GM23338 (cell line): ENCODE data around the gene ADCYAP1R1. TPM values are rescaled to one million over a fixed set of nuclear protein-coding genes. Genes with fewer than 3 reads are reported as not detected.

Source experiments
- EZH2 ChIP-seq: fragments of 200-600 bp; sonication (generic); IDR thresholded peaks from one replicate; pipeline ENCODE4 v1.8.0; 2017; ENCODE audit warnings: antibody characterized with exemption, mild to moderate bottlenecking, low read depth; ENCODE audit not compliant: unreplicated experiment
- EZH2phosphoT487 ChIP-seq: fragments of 200-600 bp; sonication (generic); IDR thresholded peaks from one replicate; pipeline ENCODE4 v1.8.1; 2018; ENCODE audit warnings: antibody characterized with exemption; ENCODE audit not compliant: unreplicated experiment
- JUNB ChIP-seq: IDR thresholded peaks from one replicate; pipeline ENCODE4 v1.6.1; 2016; ENCODE audit warnings: antibody characterized with exemption; ENCODE audit not compliant: unreplicated experiment
- POLR2AphosphoS5 ChIP-seq: IDR thresholded peaks from 2 replicates; pipeline ENCODE4 v1.6.1; 2016; ENCODE audit warnings: antibody characterized with exemption, low read depth
- ZNF331 ChIP-seq: fragments of 250-450 bp; sonication (Bioruptor Pico); IDR thresholded peaks from 2 replicates; pipeline ENCODE4 v1.5.0; 2020; ENCODE audit warnings: low read depth, mild to moderate bottlenecking, moderate library complexity
- polyA plus RNA-seq: library from polyadenylated mRNA; unstranded; fragments of >200 nt; fragmentation: Nextera tagmentation; extraction: Ambion mirVana; gene quantifications from 2 replicates; pipeline ENCODE4 v1.2.1, GENCODE V29; 2016
- total RNA-seq: library from RNA; depleted of rRNA; stranded (reverse); fragments of >200 nt; shearing (Covaris generic); gene quantifications from 2 replicates; pipeline ENCODE4 v1.2.3, GENCODE V29; 2014
- TF ChIP-seq, protein P1 (sequence below): fragments of 250-450 bp; sonication (Bioruptor Pico); IDR thresholded peaks from 2 replicates; pipeline ENCODE4 v1.5.0; 2020; ENCODE audit warnings: mild to moderate bottlenecking, moderate library complexity
- TF ChIP-seq, protein P2 (sequence below): IDR thresholded peaks from one replicate; pipeline ENCODE4 v1.6.1; 2018; ENCODE audit warnings: antibody characterized with exemption; ENCODE audit not compliant: unreplicated experiment
- TF ChIP-seq, protein P3 (sequence below): IDR thresholded peaks from 2 replicates; pipeline ENCODE4 v1.6.1; 2016; ENCODE audit warnings: antibody characterized with exemption
- TF ChIP-seq, protein P4 (sequence below), 2 experiments: fragments of 200-600 bp in 1 of 2; sonication (generic) in 1 of 2; conservative IDR thresholded peaks; 2 replicates each; pipeline versions ENCODE4 v1.5.1 to v1.6.1; 2016 to 2017; ENCODE audit warnings: antibody characterized with exemption in 2 of 2, low read depth in 2 of 2, mild to moderate bottlenecking in 2 of 2, moderate library complexity in 1 of 2

The ADCYAP1R1 gene
- total and polyA plus RNA-seq, 2 experiments from 2014 or later: 1.8 to 10.6 TPM

DNA sequence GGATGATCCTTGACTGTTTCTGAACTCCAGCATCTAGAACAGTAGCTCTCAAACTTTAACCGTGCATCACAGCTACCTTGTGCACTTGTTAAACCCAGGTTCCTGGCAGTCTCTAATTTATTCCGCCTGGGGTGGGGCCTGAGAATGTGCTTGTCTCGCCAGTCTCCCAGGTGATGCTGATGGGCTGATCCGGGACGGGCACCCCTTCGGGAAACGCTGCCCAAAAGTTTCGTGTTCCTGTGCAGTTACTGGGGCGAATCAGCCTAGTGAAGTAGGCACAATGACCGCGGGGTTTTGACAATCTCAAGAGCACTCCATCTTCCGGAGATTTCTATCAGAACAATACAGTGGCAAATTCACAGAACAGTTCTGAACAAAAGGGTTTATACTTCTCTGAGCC lies 29.9 kb downstream of the ADCYAP1R1 start (continued):
- TF ChIP-seq, protein P1, sequence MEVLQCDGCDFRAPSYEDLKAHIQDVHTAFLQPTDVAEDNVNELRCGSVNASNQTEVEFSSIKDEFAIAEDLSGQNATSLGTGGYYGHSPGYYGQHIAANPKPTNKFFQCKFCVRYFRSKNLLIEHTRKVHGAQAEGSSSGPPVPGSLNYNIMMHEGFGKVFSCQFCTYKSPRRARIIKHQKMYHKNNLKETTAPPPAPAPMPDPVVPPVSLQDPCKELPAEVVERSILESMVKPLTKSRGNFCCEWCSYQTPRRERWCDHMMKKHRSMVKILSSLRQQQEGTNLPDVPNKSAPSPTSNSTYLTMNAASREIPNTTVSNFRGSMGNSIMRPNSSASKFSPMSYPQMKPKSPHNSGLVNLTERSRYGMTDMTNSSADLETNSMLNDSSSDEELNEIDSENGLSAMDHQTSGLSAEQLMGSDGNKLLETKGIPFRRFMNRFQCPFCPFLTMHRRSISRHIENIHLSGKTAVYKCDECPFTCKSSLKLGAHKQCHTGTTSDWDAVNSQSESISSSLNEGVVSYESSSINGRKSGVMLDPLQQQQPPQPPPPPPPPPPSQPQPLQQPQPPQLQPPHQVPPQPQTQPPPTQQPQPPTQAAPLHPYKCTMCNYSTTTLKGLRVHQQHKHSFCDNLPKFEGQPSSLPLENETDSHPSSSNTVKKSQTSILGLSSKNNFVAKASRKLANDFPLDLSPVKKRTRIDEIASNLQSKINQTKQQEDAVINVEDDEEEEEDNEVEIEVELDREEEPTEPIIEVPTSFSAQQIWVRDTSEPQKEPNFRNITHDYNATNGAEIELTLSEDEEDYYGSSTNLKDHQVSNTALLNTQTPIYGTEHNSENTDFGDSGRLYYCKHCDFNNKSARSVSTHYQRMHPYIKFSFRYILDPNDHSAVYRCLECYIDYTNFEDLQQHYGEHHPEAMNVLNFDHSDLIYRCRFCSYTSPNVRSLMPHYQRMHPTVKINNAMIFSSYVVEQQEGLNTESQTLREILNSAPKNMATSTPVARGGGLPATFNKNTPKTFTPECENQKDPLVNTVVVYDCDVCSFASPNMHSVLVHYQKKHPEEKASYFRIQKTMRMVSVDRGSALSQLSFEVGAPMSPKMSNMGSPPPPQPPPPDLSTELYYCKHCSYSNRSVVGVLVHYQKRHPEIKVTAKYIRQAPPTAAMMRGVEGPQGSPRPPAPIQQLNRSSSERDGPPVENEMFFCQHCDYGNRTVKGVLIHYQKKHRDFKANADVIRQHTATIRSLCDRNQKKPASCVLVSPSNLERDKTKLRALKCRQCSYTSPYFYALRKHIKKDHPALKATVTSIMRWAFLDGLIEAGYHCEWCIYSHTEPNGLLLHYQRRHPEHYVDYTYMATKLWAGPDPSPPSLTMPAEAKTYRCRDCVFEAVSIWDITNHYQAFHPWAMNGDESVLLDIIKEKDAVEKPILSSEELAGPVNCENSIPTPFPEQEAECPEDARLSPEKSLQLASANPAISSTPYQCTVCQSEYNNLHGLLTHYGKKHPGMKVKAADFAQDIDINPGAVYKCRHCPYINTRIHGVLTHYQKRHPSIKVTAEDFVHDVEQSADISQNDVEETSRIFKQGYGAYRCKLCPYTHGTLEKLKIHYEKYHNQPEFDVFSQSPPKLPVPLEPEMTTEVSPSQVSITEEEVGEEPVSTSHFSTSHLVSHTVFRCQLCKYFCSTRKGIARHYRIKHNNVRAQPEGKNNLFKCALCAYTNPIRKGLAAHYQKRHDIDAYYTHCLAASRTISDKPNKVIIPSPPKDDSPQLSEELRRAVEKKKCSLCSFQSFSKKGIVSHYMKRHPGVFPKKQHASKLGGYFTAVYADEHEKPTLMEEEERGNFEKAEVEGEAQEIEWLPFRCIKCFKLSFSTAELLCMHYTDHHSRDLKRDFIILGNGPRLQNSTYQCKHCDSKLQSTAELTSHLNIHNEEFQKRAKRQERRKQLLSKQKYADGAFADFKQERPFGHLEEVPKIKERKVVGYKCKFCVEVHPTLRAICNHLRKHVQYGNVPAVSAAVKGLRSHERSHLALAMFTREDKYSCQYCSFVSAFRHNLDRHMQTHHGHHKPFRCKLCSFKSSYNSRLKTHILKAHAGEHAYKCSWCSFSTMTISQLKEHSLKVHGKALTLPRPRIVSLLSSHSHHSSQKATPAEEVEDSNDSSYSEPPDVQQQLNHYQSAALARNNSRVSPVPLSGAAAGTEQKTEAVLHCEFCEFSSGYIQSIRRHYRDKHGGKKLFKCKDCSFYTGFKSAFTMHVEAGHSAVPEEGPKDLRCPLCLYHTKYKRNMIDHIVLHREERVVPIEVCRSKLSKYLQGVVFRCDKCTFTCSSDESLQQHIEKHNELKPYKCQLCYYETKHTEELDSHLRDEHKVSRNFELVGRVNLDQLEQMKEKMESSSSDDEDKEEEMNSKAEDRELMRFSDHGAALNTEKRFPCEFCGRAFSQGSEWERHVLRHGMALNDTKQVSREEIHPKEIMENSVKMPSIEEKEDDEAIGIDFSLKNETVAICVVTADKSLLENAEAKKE: no peak
- TF ChIP-seq EZH2phosphoT487: no peak
- no peak for TF ChIP-seq POLR2AphosphoS5
- TF ChIP-seq, protein P2, sequence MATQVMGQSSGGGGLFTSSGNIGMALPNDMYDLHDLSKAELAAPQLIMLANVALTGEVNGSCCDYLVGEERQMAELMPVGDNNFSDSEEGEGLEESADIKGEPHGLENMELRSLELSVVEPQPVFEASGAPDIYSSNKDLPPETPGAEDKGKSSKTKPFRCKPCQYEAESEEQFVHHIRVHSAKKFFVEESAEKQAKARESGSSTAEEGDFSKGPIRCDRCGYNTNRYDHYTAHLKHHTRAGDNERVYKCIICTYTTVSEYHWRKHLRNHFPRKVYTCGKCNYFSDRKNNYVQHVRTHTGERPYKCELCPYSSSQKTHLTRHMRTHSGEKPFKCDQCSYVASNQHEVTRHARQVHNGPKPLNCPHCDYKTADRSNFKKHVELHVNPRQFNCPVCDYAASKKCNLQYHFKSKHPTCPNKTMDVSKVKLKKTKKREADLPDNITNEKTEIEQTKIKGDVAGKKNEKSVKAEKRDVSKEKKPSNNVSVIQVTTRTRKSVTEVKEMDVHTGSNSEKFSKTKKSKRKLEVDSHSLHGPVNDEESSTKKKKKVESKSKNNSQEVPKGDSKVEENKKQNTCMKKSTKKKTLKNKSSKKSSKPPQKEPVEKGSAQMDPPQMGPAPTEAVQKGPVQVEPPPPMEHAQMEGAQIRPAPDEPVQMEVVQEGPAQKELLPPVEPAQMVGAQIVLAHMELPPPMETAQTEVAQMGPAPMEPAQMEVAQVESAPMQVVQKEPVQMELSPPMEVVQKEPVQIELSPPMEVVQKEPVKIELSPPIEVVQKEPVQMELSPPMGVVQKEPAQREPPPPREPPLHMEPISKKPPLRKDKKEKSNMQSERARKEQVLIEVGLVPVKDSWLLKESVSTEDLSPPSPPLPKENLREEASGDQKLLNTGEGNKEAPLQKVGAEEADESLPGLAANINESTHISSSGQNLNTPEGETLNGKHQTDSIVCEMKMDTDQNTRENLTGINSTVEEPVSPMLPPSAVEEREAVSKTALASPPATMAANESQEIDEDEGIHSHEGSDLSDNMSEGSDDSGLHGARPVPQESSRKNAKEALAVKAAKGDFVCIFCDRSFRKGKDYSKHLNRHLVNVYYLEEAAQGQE: no peak
- TF ChIP-seq, protein P3, sequence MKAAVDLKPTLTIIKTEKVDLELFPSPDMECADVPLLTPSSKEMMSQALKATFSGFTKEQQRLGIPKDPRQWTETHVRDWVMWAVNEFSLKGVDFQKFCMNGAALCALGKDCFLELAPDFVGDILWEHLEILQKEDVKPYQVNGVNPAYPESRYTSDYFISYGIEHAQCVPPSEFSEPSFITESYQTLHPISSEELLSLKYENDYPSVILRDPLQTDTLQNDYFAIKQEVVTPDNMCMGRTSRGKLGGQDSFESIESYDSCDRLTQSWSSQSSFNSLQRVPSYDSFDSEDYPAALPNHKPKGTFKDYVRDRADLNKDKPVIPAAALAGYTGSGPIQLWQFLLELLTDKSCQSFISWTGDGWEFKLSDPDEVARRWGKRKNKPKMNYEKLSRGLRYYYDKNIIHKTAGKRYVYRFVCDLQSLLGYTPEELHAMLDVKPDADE: no peak
- no peak for TF ChIP-seq ZNF331 (CRISPR knock-in tag)
- TF ChIP-seq, protein P4, sequence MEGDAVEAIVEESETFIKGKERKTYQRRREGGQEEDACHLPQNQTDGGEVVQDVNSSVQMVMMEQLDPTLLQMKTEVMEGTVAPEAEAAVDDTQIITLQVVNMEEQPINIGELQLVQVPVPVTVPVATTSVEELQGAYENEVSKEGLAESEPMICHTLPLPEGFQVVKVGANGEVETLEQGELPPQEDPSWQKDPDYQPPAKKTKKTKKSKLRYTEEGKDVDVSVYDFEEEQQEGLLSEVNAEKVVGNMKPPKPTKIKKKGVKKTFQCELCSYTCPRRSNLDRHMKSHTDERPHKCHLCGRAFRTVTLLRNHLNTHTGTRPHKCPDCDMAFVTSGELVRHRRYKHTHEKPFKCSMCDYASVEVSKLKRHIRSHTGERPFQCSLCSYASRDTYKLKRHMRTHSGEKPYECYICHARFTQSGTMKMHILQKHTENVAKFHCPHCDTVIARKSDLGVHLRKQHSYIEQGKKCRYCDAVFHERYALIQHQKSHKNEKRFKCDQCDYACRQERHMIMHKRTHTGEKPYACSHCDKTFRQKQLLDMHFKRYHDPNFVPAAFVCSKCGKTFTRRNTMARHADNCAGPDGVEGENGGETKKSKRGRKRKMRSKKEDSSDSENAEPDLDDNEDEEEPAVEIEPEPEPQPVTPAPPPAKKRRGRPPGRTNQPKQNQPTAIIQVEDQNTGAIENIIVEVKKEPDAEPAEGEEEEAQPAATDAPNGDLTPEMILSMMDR (conservative IDR thresholded peaks at IDR 0.05; ENCODE audit: low read depth in 2 of 2): no peak
- no peak for TF ChIP-seq EZH2
- no peak for TF ChIP-seq JUNB
